IMR-90 (cell line): ENCODE results near the gene FSTL3.

Experiments
- CEBPB ChIP-seq: IDR thresholded peaks from 2 replicates; pipeline ENCODE4 v1.6.1; 2012; ENCODE audit warnings: low read depth, low read length, improper control_type of control experiment
- SMC3 ChIP-seq: fragments of 150-350 bp; IDR thresholded peaks from 2 replicates; pipeline ENCODE4 v1.6.1; 2016; ENCODE audit warnings: low read depth, mild to moderate bottlenecking, antibody characterized with exemption, low read length, moderate library complexity

DNA sequence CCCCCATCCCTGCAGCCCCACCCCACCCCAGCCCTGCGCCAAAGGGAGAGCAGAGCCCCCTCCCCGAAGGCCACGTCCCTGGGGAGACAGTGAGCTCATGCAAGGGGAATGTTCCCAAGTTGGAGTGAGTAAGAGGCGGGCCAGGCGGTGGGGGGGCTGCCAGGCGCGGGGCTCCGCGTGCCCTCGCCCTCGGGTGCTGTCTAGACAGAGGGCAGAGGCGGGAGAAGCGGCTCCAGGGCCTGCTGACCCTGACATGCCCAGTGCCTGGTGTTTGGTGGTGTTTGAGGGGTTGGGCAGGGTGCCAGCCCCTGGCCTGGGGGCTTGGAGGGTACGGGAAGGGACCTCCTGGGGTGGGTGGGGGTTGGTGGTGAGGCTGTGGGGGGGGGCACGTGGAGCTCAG lies 1.0 kb downstream of the FSTL3 start:
- TF ChIP-seq CEBPB (0 out of 2 replicates have a peak, but pooled peaks have one; percentile 15), SMC3 (no peak)
